HG03135 (cell line): ENCODE measurements around the gene AURKB.
"Not testable (repeated sequence)": the region's sequence is repeated elsewhere in the genome, so short reads cannot be mapped to it uniquely, and the experiment has no call there.

Source experiments
- ATAC-seq: cut with Tn5 transposase; IDR thresholded peaks from one replicate; pipeline ENCODE4 v1.9.1; 2021; ENCODE audit warnings: mild to moderate bottlenecking, moderate library complexity; ENCODE audit not compliant: unreplicated experiment

Gene AURKB

DNA sequence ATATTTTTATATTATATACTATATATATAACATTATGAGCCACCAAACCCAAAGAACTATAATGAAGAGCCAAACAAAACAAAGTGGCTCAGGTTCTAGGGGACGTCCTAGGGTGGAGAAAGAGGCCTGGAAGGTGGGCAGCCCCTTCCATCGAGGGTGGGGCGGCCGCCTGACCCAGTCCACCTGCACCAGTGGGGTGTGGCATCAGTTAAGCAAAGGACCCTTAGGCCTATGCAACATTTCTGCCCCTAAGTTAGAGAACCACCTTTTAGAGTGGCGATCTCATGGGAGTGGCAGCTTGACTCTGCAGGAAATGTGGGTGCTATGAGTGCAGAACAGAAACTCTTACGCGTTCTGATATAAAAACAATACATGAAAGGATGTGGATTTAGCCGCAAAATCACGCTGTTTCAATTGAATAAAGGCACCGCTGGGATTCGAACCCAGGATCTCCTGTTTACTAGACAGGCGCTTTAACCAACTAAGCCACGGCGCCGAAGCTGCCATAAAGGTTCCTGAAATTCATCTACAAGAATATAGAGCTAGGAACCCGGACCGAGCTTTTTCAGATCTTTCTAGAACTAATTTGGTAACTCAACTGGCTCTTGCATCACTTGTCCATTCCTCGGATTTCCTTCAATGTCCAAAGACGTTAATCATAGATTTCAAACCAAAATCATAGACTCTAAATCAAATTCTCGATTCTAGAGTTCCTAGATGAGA, 15.6 kb upstream of the AURKB start:
- no peak for ATAC-seq

DNA sequence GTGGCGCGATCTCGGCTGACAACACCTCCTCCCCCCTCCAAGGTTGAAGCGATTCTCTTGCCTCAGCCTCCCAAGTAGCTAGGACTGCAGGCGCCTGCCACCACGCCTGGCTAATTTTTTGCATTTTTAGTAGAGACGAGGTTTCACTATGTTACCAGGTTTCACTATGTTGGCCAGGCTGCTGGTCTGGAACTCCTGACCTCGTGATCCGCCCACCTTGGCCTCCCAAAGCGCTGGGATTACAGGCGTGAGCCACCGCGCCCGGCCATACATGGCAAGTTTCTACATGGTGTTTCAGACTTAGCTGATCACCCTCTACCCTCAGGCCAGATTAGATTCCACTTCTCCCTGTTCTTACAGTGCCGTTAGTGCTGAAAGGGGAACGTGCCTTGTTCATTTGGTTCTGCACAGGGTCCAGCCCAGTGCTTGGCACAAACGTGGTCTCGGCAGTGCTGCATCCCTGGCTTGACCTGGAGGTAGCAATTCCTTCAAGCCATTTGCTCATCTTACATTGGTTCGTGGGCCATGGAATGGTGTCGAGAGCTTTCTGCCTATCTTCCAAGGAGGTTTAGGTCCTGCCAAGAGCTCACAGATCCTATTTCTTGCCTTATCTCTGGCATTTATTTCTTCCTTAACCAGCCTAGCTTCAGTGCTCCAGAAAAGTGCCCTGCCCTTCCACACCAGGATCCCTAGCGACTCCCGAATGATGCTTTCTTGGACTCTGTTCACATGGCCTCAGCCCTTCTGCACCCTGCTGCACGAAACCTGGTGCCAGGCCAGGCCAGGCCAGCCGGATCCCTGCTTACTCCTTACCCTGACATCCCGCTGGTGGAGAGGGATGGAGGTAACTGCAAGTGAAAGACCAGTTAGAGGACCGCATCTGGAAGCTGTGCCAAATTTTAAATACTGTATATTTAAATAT, 14.8 kb upstream of the AURKB start:
- ATAC-seq = no peak

DNA sequence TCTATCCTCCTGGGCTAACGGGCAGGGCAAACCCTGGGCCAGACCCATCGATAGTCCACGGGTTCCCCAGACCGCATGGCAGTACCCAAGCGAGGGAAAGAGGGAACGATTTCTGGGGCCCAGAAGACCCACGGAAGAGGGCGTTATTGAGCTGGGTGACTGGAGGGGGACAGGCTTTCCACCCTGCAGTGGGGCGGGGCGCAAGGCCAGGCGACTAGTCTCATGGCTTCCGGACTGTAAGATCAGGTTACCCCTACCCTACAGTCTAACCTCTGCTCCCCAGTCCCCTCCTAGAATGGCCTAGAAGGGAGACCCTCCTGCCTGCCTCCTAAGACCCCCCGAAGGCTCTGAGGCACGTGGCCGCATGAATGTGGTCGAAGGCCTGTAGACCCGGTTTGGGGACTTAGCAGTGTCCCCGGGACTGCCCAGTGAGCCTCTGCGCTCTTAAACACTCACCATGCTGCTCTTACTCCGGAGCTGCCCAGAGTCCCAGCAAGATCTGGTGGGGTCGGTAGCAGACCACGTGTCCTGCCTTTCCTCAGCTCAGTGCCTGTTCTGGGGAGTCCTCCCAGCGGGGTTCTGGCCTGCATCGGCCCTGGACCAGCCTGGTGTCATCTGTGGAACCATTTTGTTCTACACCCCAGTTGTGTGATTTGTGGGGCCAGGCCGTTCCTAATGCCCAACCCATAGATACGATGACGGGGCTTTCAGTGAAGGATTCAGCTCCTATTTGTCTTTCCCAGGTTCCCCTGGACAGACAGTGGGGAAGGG, 13.2 kb upstream of the AURKB start:
- ATAC-seq = peak; percentile 8

DNA sequence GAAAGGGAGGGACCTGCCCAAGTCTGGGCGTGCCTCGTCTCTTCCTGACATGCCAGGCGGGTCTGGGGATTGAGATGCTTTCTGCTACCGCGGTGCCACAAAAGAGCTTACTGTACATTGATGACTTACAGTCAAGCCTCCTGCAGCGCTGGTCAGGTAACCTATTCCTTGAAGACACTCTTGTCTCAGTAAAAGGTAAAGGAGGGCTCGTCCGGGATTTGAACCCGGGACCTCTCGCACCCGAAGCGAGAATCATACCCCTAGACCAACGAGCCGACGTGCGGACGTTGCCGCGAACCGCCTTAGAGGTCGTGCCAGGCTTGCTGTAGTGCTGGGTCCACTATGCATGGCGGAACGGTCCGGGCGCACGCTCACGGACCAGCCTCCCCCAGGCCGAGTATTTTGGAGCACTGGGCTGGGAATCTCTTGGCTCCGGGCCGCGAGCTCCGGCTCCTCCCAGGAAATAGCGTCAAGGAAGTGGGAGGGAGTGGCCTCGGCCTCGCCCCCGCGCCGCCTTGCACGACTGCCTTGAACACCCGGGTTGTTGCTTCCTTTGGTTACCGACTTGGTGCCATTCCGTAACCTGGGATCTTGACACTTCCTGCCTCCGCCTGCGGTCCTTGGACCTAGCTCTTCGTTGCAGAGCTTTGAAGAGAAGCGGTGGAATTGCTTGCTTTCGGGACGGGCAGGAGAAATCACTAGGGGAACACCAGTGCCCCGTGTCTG, 12.4 kb upstream of the AURKB start:
- peak; percentile 38 for ATAC-seq

DNA sequence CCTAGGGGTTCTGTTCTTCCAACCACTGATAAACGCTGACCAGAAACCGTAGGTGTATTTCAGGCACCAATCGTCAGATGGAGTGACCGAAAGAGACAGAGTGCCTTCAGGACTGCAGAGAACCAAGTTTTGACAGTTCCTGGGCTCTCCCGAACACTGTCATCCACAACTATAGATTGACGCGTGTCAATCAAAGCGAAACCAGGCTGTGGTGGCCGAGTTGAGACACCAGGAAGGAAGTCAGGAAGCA, 11.9 kb upstream of the AURKB start:
- ATAC-seq = peak; percentile 19

DNA sequence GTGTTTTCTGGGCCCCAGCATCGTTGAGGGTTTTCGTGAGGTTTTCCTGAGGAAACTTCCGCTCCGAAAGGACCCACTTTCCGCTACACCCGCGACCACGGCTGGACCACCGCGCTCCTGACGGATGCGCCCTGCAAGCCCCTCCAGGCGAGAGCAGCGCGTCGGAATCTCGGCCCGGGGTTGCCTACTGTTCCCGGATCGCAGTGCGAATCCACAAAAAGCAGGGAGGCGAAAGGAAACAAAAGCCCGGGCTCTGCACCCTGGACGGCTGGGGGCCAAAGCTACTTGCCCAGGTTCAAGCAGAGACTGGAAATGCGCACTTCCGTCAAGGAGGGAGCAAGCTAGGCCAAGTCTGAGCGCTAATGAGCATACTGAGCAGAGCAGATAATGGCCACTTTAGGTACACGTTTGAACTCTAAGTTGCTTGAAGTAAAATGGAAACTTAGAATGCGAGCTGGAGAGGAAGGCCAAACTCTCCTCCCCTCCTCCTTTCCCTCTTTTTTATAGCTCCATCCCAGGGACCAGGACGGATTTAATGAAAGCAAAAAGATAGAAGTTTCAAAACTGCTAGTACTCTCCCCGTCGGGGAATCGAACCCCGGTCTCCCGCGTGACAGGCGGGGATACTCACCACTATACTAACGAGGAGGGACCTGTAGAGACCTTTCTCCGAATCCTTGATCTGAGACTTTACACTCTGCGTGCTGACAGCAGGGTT, 11.4 kb upstream of the AURKB start:
- peak; percentile 41 for ATAC-seq

DNA sequence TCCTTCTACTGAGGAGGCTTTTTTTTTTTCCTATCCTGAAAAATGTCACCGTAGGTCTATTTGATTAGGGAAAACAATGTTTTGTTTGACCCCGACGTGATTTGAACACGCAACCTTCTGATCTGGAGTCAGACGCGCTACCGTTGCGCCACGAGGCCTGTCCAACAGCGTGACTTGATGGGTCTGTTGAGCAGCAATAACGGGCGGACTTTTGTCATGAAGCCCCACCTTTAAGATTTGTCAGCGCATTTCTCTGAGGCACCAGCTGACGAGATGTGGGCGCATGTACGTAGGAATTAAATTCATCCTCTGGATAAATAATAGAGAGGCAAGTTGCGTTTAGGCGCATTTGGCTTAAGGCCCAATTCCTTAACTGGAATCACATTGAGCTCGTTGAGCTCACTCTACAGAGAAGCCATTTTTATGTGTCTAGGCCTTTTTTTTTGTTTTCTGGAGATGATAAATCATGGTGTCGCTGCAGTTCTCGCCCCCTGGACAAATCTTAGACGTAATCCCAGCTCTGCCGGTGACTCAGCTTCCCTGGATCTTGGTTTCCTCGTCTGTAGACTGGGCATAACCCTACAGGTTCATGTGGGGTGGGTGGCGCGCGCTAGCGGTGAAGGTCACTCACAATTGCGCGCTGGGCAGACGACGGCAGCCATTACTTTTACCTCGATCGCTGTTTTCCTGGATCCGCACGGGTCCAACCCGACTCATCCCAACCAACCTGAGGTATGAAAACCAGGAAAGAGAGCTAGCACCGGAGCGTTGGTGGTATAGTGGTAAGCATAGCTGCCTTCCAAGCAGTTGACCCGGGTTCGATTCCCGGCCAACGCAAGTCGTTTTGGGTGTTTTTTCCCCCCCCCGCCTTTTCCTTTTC, 10.6 kb upstream of the AURKB start:
- no peak for ATAC-seq

DNA sequence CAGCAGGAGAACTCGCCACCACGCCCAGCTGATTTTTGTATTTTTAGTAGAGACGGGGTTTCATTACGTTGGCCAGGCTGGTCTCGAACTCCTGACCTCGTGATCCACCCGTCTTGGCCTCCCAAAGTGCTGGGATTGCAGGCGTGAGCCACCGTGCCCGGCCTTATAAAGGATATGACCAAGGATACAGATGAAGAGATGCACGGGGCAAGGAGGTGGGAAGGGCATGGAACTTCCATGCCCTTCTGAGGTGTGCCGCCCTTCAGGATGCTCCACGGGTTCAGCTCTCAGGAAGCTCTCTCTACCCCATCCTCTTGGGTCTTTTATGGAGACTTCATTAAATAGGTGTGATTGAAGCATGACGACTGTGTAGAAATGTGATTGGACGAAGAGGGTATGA, 3.6 kb upstream of the AURKB start:
- ATAC-seq = not testable (repeated sequence)

DNA sequence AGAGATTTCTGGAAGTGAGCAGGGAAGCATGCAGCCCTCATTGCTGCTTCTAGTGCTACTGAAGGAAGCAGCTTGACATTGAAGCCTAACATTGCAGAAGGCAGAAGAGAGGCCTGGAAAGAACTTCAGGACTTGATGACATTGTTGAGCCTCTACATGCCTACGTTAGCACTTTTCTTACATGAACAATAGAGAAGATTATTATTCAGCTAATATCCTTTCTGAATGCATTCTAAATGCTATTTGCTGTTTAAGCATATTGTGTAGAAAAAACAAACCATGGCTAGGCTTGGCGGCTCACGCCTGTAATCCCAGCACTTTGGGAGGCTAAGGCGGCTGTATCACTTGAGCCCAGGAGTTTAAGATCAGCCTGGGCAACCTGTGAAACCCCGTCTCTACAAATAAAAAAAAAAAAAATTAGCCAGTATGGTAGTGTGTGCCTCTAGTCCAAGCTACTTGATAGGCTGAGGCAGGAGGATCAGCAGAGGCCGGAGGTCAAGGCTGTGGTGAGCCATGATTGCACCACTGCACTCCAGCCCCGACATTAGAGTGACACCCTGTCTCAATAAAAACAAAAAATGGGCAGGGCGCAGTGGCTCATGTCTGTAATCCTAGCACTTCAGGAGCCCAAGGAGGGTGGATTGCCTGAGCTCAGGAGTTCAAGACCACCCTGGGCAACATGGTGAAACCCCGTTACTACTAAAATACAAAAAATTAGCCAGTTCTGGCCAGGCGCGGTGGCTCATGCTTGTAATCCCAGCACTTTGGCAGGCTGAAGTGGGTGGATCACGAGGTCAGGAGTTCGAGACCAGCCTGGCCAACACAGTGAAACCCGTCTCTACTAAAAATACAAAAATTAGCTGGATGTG, 2.2 kb upstream of the AURKB start:
- no peak for ATAC-seq

DNA sequence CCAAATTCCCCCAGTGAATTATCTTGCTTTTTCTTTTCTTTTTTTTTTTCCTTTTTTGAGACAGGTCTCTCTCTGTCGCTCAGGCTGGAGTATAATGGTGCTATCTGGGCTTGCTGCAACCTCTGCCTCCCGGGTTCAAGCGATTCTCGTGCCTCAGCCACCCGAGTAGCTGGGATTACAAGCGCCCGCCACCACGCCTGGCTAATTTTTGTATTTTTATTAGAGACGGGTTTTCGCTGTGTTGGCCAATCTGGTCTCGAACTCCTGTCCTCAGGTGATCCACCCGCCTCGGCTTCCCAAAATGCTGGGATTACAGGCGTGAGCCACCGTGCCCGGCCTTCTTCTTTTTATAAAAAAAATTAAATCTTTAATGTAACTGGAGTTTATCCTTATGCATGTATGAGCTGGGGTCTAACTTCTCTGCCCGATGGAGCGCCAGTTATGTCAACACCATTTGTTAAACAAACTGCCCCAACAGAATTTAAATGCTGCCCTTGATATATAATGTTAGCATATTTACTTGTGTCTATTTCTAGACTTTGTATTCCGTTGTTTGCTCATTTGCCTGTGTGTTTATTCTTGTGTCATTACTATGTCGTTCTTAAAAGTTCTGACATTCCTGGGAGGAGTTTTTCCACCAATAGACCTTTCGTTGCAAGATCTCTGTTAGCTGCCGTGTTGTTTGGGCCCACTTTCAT, 535 bp upstream of the AURKB start:
- no peak for ATAC-seq

DNA sequence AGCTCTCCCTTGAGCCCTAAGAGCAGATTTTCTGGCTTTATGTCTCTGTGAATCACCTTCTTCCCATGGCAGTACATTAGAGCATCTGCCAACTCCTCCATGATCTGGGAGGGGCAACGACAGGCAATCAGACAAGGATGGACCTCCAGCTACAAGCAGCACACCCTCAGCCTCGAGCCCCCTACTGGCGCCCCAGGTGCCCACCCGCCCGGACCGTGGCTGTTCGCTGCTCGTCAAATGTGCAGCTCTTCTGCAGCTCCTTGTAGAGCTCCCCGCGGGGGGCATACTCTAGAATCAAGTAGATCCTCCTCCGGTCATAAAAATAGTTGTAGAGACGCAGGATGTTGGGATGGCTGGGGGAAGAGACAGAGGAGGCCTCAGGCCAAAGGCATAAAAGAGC, 3.8 kb downstream of the AURKB start:
- ATAC-seq = no peak

DNA sequence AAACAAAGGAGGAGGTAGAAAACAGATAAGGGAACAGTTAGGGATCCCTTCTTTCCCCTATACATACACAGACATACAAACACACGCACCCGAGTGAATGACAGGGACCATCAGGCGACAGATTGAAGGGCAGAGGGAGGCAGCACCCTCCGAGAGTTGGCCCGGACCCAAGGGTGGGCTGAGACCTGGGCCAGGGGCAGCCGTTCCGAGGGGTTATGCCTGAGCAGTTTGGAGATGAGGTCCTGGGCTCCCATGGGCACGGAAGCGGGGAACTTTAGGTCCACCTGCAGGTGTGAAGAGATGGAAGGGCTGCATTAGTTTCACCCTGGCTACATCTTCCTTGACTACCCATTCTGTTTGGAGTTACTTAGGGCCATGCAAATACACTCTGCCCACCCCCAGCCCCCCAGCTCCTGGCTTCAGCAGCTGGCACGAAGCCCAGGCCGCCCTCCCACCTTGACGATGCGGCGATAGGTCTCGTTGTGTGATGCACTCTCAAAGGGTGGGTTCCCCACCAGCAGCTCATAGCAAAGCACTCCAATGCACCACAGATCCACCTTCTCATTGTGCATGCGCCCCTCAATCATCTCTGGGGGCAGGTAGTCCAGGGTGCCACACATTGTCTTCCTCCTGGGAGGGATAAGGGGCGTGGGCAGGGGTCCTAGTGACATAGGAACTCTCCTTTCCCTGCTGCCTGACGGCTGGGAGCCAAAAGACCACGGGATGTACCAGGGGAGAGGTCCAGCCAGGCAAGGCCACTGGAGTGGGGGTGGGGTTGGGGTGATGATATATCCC, 5.4 kb downstream of the AURKB start:
- ATAC-seq = no peak

DNA sequence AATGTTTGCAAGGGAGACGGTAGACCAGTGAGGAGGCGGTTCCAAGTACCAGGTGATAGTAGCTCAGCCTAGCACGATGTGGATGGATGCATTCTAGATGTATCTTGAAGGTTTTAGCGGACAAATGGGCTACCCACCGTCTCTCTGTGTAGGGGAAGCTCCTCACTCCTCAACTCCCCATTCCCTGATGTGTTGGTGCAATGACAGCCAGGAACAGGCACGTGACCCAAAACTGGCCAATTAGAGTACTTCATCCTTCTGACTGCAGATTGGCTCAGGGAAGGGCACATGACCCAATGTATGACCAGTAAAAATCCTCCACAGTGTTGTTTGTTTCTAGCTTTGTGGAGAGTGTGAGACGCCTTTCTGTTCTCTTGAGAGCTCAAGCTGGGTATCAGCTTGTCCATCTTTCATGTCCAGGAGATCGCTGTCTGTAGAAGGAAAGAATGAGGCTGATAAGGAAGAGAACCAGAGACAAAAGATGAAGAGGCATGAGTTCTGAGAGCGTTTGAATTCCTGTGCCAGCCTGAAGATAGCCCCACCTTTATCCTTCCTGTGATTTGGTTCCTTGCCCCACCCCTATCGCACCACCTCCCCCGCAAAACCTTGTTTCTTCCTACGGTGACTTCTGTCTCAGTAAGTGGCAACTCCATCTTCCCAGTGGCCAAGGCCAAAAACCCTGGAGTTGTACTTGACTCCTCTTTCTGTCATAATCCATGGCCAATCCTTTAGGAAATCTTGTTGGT, 18.1 kb downstream of the AURKB start:
- ATAC-seq = peak; percentile 28

DNA sequence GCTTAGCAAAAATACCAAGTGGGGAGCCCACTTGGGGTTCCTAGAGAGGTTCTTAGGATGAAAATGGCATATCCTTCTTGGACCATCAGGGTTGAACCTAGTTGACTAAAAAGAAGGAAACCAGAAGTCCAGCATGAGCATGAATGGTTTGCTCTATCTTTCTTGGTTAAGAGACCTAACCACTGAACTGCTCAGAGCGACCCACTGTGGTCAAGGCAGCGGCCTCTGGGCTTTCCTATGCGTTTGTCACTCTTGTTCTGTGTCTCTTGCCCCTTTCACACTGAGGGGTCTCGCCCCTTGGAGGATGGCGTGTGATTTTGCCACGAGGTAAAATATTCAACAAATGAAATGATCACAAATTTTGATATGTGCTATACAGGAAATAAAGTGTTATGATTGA, 19.9 kb downstream of the AURKB start:
- no peak for ATAC-seq

DNA sequence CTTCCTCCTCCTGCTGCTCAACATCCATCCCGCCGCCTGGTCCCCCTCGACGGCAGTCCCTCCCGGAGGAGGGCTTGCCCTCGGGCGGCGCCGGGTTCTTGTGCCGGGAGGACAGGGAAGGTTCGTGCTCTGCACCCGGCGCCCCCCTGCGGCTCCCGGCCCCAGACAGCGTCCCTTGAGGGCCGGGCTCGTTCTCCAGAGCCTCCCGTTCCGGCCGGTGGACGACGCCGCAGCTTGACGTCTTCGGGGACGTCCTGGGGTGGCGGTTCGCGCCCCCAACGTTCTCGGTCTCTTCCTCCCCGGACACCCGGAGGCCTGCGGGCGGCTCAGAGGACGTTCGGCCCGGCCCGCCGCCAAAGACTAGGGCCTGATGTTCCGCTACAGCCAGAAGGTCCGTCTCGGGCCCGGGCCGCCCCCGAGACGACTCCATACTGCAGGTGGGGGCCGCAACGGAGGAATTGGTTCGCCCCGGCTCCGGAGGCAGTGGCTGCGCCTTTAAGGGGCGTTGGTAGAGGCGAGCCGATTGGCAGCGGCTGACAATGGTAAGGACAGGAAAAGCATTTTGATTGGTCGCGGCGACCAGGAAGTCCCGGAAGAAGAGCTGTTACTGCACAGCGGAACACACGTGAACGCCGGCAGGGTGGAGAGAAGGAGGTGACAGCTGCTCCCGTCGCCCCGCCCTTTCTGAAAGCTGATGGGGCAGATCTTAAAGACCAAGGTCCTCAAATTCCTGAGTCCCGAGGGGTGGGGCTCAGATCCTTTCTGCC, 20.5 kb downstream of the AURKB start, which contains the start of gene BORCS6:
Gene BORCS6, minus strand, starts transcription at position 470 of the 767 bp plus-strand sequence. Its CDS starts 40 bp downstream, at position 430.
- peak; percentile 47 for ATAC-seq
